SW480 (cell line): Measurements from ENCODE around the gene TULP3.

ENCODE experiments used
- DNase-seq: peaks from one replicate; pipeline ENCODE4 v3.0.0-alpha.2; 2016; ENCODE audit warnings: low spot score

The TULP3 gene

DNA sequence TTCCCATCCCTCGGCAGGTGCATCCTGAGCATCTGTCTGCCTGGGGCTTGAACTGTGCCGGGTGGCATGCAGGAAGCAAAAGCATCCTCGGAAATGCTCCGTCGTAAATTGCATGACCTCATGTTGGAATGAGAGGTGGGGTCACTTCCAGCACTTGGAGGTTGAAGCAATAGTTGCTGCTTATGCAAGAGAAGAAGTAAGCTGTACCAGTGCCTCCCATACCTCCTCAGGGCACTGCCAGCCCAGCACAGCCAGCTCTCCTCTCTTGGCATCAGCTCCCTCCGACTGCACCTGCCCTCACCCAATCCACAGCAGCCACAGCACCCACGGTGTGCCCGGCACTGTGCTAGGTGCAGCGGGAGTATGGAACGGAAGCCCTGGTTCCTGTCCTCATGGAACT is 80.1 kb downstream of the TULP3 start:
- no peak for DNase-seq

DNA sequence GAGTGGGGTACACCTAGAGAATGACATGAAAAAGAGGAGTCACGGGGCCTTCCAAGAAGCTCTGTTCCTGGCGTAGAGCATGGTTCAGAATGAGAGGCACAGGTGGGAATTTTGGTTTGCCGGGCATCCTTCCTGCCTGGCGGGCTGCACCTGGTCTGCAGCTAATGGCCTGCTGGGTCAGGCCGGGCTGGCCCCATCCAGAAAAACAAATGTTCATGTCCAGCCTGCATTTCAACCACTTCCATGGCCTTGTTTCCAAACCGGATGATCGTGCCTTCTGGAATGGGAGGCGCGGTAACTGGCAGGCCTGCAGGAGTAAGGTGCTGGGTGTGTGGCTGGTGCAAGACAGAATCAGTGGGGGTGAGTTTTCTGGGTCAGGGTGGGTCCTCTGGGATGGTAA is 82.9 kb downstream of the TULP3 start:
- no peak for DNase-seq

DNA sequence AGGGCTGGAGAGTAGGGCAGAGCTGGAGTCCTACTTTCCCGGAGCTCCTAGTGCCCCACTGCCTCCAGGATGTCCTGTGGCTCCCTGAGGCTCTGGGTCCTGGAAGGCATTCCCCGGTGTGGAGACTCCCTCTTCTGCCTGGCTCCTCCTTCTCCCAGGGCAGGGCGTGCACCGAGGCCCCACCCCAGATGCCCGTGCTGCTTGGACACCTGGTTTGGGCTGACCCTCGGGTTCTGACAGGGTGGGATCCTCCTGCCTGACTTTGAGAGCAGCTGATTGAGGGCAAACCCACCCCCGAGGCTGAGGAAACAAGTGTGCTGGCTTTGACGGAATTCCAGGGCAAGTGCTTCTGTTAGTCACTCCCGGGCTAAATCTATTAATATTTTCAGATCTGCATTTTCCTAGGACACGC is 83.9 kb downstream of the TULP3 start:
- DNase-seq, result no peak

DNA sequence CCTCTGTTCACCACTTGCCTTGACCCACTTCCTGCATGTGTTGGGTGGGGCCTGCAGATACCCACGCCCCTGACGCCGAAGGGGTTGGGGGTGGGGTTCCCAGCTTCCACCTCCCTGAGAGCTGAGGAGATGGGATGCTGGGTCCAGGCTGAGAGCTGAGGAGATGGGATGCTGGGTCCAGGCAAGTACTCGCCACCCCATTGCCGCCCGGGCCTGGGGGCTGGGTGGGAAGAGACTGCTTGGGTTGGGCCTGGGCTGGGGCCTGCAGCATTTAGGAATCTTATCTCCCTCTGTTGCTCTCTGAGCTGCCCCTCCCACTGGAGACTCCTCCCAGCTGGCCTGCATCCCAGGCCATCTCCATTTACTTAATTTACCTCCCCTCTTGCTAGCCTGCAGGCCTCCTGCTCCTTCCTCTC is 85.9 kb downstream of the TULP3 start:
- DNase-seq, result no peak

DNA sequence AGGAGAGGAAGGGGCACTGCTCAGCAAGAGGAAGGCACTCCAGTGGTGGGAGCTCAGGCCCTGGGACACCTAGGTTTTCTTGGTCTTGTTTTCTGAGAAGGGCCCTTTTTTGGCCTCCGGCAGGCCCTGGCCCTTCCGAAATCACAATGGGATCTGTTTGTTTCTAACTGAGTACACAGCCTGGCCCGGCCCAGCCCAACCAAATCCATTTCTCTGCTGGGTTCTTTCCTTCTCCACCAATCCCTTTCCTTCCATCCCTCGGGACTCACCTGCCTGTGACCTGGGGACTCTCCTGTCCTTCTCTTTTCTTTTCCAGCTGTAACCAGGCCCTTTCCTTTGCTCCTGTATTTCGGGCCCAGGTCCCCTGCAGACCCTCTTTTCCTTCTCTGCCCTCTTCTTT is 87.1 kb downstream of the TULP3 start:
- no peak for DNase-seq

DNA sequence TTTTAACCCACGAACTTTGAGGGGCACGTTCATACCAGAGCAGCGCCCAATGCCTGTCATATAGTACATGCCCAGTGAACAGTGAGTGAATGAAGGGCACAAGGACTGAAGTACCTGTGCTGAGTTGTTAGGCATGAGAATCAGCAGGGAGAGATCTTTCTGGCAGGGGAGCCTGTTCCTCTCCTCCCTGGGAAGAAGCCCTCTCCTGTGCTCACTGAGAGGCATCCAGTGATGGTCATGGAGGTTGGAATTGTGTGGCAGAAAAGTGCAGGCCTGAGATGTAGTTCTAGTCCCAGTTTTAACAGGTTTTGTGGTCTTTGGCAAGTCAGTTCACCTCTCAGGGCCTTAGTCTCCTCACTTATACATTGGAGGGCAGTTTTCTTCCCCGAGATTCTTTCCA is 89.1 kb downstream of the TULP3 start:
- DNase-seq, result no peak

DNA sequence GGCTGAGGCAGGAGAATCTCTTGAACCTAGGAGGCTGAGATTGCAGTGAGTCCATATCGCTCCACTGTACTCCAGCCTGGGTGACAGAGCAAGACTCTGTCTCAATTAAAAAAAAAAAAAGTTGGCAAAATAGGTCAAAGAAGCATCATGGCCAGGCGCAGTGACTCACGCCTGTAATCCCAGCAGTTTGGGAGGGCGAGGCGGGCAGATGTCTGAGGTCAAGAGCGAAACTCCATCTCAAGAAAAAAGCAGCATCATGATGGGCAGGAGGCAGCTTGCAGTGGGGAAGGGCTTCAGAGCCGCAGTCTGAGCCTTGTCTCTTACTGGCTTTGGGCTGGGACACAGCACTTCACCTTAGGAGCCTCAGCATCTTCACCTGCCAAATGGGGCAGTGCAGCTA is 89.9 kb downstream of the TULP3 start:
- no peak for DNase-seq

DNA sequence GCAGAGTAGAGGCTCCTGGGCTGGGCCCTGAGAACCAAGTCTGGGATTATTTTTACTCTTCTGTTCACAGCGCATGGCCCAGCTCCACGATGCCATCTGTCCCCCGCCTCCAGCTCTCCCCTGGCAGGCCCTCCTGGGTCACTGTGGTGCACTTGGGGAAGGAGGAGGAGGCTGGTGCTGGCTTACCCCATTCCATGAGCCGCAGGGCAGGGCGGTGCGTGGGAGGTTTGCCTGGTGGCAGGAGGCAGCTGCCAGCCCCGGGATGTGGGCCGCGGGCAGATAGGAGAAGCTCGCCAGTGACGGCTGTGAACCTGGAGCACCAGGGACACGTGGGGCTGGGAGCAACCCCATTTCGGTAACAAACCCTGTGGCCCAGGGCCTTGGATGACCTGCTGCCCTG is 91.7 kb downstream of the TULP3 start:
- DNase-seq, result no peak

DNA sequence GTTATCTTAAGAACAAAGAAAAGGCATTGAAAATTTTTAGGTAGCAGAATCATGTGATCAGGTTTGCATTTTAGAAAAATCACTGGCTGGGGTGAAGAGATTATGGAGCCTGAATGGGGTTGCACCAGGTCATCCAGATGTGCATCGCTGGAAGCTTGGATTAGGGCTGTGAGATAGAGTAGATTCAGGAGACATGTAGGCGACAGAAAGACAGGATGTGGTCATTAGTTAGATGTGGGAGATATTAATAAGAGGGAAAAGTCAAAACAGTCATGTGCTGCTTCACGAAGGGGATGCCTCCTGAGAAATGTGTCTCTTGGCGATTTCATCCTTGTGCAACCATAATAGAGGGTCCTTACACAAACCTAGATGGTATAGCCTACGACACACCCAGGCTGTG is 93.6 kb downstream of the TULP3 start:
- DNase-seq, result no peak

DNA sequence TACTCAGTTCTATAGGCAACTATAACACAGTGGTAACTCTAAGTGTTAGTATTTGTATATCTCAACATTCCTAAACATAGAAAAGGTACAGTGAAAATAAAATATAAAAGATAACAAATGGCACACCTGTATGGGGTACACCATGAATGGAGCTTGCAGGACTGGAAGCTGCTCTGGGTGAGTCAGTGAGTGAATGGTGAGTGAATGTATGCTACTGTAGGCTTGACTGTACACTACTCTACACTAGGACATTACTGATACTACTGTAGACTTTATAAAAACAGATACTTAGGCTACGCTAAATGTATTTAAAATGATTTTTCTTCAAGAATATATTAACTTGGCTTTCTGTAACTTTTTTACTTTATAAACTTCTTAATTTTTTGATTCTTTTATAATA is 94.0 kb downstream of the TULP3 start:
- no peak for DNase-seq

DNA sequence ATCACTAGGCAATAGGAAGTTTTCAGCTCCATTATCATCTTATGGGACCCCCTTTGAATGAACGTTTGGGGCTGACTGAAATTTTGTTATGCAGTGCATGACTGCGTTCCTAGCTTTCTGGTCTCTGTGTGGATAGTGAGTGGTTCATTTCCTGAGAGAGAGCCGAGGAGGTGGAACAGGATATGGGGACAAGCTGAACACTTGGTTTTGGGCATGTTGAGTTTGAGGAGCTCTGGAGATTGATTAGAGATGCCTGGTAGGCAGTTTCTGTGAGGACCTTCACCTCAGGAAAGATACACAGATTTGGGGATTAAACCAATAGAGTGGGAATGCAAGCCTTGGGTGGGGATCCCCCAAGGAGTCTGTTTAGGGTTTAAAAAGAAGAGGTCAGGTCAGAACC is 96.2 kb downstream of the TULP3 start:
- DNase-seq, result no peak

DNA sequence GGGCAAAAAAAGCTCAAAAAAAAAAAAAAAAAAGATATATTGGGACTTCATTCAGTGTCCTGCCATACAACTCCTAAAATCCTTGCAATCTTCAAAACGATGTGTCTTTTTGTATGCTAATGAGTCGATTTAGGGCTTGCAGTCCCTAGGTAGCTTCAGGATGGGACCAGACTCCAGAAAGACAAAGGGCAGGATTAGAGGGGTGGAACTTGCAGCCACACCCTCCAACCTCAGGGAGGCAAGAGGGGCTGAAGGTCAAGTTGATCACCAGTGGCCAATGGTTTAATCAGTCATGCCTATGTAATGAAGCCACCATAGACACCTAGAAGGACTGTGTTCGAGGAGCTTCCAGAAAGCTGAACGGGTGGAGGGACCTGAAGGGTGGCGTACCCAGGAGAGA is 97.8 kb downstream of the TULP3 start:
- no peak for DNase-seq
